ENCODE measurements around the gene PSMC5.
"Not testable (repeated sequence)": the region's sequence is repeated elsewhere in the genome, so short reads cannot be mapped to it uniquely, and the experiment has no call there.

The PSMC5 gene

GRCh38 chr17:63866625-63867024 lies 39.4 kb downstream of the PSMC5 start:
- no CpG with 5 or more reads among the region's 7 CpGs for WGBS (ENCODE audit: extremely low coverage, insufficient coverage, insufficient read length)
- not testable (repeated sequence) for H2AFZ ChIP-seq (ENCODE audit: insufficient read depth, low read length, poor library complexity); H3K79me2 ChIP-seq (ENCODE audit: control insufficient read depth, insufficient read depth, low read length, poor library complexity); H3K36me3 ChIP-seq (ENCODE audit: control insufficient read depth in 1 of 2, insufficient read depth in 2 of 2, low read length in 2 of 2); H4K91ac ChIP-seq (ENCODE audit: low read depth, low read length); H3K18ac ChIP-seq (ENCODE audit: low read length); H2BK12ac ChIP-seq (ENCODE audit: low read length); H2AK5ac ChIP-seq (ENCODE audit: low read length); H3K4me1 ChIP-seq (ENCODE audit: control insufficient read depth in 1 of 2, insufficient read depth in 2 of 2, low read length in 2 of 2); H2BK5ac ChIP-seq (ENCODE audit: low read depth, low read length, poor library complexity); H4K8ac ChIP-seq (ENCODE audit: low read depth, low read length); H3K9ac ChIP-seq (ENCODE audit: low read length); H3K27ac ChIP-seq (ENCODE audit: low read depth, low read length); H3K4me2 ChIP-seq (ENCODE audit: low read length); H3K27me3 ChIP-seq (ENCODE audit: insufficient read depth, low read length); H3K4ac ChIP-seq (ENCODE audit: low read depth, low read length); H3K4me3 ChIP-seq (ENCODE audit: low read depth, low read length); H3K9me3 ChIP-seq (ENCODE audit: insufficient read depth, low read depth, low read length); H2BK120ac ChIP-seq (ENCODE audit: insufficient read depth, low read length, poor library complexity); H4K12ac ChIP-seq (ENCODE audit: low read depth, low read length); H3K14ac ChIP-seq (ENCODE audit: low read length); H3K23ac ChIP-seq (ENCODE audit: low read length); H3K79me1 ChIP-seq (ENCODE audit: low read length)
- peak in 1 of 2 donors; percentile 30 for DNase-seq

GRCh38 chr17:63869491-63870291 lies 42.5 kb downstream of the PSMC5 start:
- H3K79me1 ChIP-seq (ENCODE audit: low read length); H2BK5ac ChIP-seq (ENCODE audit: low read depth, low read length, poor library complexity); H3K4me1 ChIP-seq (ENCODE audit: control insufficient read depth in 1 of 2, insufficient read depth in 2 of 2, low read length in 2 of 2); H3K9ac ChIP-seq (ENCODE audit: low read length); H3K23ac ChIP-seq (ENCODE audit: low read length); H2AFZ ChIP-seq (ENCODE audit: insufficient read depth, low read length, poor library complexity); H4K8ac ChIP-seq (ENCODE audit: low read depth, low read length); H3K4me3 ChIP-seq (ENCODE audit: low read depth, low read length); H3K18ac ChIP-seq (ENCODE audit: low read length); H3K79me2 ChIP-seq (ENCODE audit: control insufficient read depth, insufficient read depth, low read length, poor library complexity); H3K4me2 ChIP-seq (ENCODE audit: low read length); H2BK120ac ChIP-seq (ENCODE audit: insufficient read depth, low read length, poor library complexity); H2BK12ac ChIP-seq (ENCODE audit: low read length); H4K91ac ChIP-seq (ENCODE audit: low read depth, low read length); H2AK5ac ChIP-seq (ENCODE audit: low read length); H4K12ac ChIP-seq (ENCODE audit: low read depth, low read length); H3K36me3 ChIP-seq (ENCODE audit: control insufficient read depth in 1 of 2, insufficient read depth in 2 of 2, low read length in 2 of 2); H3K14ac ChIP-seq (ENCODE audit: low read length); H3K9me3 ChIP-seq (ENCODE audit: insufficient read depth, low read depth, low read length); H3K4ac ChIP-seq (ENCODE audit: low read depth, low read length); H3K27me3 ChIP-seq (ENCODE audit: insufficient read depth, low read length); H3K27ac ChIP-seq (ENCODE audit: low read depth, low read length): not testable (repeated sequence)
- no CpG with 5 or more reads among the region's 9 CpGs for WGBS (ENCODE audit: extremely low coverage, insufficient coverage, insufficient read length)
- peak; percentile 66 to 90 for DNase-seq

DNA sequence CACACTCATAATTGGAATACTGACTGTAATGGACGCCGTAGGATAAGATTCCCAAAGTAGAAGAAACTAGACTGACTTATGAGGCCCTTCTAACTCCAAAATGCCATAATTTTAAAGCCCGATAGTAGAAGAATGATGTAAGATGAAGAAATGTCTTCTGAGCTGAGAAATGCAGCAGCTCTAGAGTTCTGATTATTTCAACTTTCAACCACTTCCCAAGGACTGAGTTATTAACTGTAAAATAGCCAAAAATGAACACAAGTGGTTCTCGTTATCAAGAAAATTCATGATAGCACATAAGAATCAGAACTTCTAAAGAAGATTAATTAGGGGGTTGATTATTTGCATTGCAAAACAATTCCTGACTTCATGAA lies 43.0 kb downstream of the PSMC5 start:
- not testable (repeated sequence) for H3K9me3 ChIP-seq (ENCODE audit: insufficient read depth, low read depth, low read length); H3K79me1 ChIP-seq (ENCODE audit: low read length); H3K14ac ChIP-seq (ENCODE audit: low read length); H2BK12ac ChIP-seq (ENCODE audit: low read length); H4K91ac ChIP-seq (ENCODE audit: low read depth, low read length); DNase-seq; H2AFZ ChIP-seq (ENCODE audit: insufficient read depth, low read length, poor library complexity); H3K9ac ChIP-seq (ENCODE audit: low read length); H4K12ac ChIP-seq (ENCODE audit: low read depth, low read length); H3K4me1 ChIP-seq (ENCODE audit: control insufficient read depth in 1 of 2, insufficient read depth in 2 of 2, low read length in 2 of 2); H2BK5ac ChIP-seq (ENCODE audit: low read depth, low read length, poor library complexity); H3K27me3 ChIP-seq (ENCODE audit: insufficient read depth, low read length); H3K18ac ChIP-seq (ENCODE audit: low read length); H2AK5ac ChIP-seq (ENCODE audit: low read length); H3K23ac ChIP-seq (ENCODE audit: low read length); H2BK120ac ChIP-seq (ENCODE audit: insufficient read depth, low read length, poor library complexity); H4K8ac ChIP-seq (ENCODE audit: low read depth, low read length); H3K4me2 ChIP-seq (ENCODE audit: low read length); H3K79me2 ChIP-seq (ENCODE audit: control insufficient read depth, insufficient read depth, low read length, poor library complexity); H3K4ac ChIP-seq (ENCODE audit: low read depth, low read length); H3K4me3 ChIP-seq (ENCODE audit: low read depth, low read length); H3K36me3 ChIP-seq (ENCODE audit: control insufficient read depth in 1 of 2, insufficient read depth in 2 of 2, low read length in 2 of 2); H3K27ac ChIP-seq (ENCODE audit: low read depth, low read length)
- no CpG with 5 or more reads among the region's 4 CpGs for WGBS (ENCODE audit: extremely low coverage, insufficient coverage, insufficient read length)

GRCh38 chr17:63871646-63872365 lies 44.6 kb downstream of the PSMC5 start:
- not testable (repeated sequence) for H3K27ac ChIP-seq (ENCODE audit: low read depth, low read length); H3K4me1 ChIP-seq (ENCODE audit: control insufficient read depth in 1 of 2, insufficient read depth in 2 of 2, low read length in 2 of 2); H3K4ac ChIP-seq (ENCODE audit: low read depth, low read length); H3K36me3 ChIP-seq (ENCODE audit: control insufficient read depth in 1 of 2, insufficient read depth in 2 of 2, low read length in 2 of 2); H3K9ac ChIP-seq (ENCODE audit: low read length); H2BK120ac ChIP-seq (ENCODE audit: insufficient read depth, low read length, poor library complexity); H3K9me3 ChIP-seq (ENCODE audit: insufficient read depth, low read depth, low read length); H4K91ac ChIP-seq (ENCODE audit: low read depth, low read length); H2BK12ac ChIP-seq (ENCODE audit: low read length); H4K8ac ChIP-seq (ENCODE audit: low read depth, low read length); H2BK5ac ChIP-seq (ENCODE audit: low read depth, low read length, poor library complexity); H2AK5ac ChIP-seq (ENCODE audit: low read length); H4K12ac ChIP-seq (ENCODE audit: low read depth, low read length); H2AFZ ChIP-seq (ENCODE audit: insufficient read depth, low read length, poor library complexity); H3K79me1 ChIP-seq (ENCODE audit: low read length); H3K4me2 ChIP-seq (ENCODE audit: low read length); H3K27me3 ChIP-seq (ENCODE audit: insufficient read depth, low read length); H3K18ac ChIP-seq (ENCODE audit: low read length); H3K14ac ChIP-seq (ENCODE audit: low read length); H3K23ac ChIP-seq (ENCODE audit: low read length); H3K79me2 ChIP-seq (ENCODE audit: control insufficient read depth, insufficient read depth, low read length, poor library complexity); H3K4me3 ChIP-seq (ENCODE audit: low read depth, low read length)
- DNase-seq: peak in 1 of 2 donors; percentile 42
- no CpG with 5 or more reads among the region's 15 CpGs for WGBS (ENCODE audit: extremely low coverage, insufficient coverage, insufficient read length)

Measured in trophoblast cell (in vitro differentiated cells and primary cell).